Esophagus muscularis mucosa (tissue), 4 donors: ENCODE results near the gene CELF4.

ENCODE experiments used
- CTCF ChIP-seq, 3 experiments: fragments of 200-600 bp in 2 of 3; fragments of 450-650 bp in 1 of 3; sonication (generic) in 2 of 3; IDR thresholded peaks; one replicate each; pipeline ENCODE4 v1.5.1; 2017 to 2019; ENCODE audit warnings: antibody characterized with exemption in 3 of 3, mild to moderate bottlenecking in 2 of 3, moderate library complexity in 1 of 3
- EP300 ChIP-seq: sonication (generic); formaldehyde crosslinking; IDR thresholded peaks from one replicate; pipeline ENCODE4 v1.6.1; 2017; ENCODE audit warnings: antibody characterized with exemption
- POLR2A ChIP-seq: fragments of 450-650 bp; IDR thresholded peaks from one replicate; pipeline ENCODE4 v1.6.1; 2017; ENCODE audit warnings: antibody characterized with exemption, moderate library complexity, mild to moderate bottlenecking, low read depth
- POLR2AphosphoS5 ChIP-seq, 2 donors: sonication (generic); formaldehyde crosslinking; IDR thresholded peaks; one replicate each; pipeline ENCODE4 v1.6.1; 2017; ENCODE audit warnings: antibody characterized with exemption in 2 of 2

GRCh38 chr18:37449618-37450017, 116.0 kb downstream of the CELF4 start:
- TF ChIP-seq POLR2A (no peak), CTCF (IDR thresholded peaks at IDR 0.05) (no peak), POLR2AphosphoS5 (IDR thresholded peaks at IDR 0.05) (no peak), EP300 (no peak)
